GM19035 (cell line): ENCODE data around the gene TENM4.

Experiments
- ATAC-seq: cut with Tn5 transposase; IDR thresholded peaks from one replicate; pipeline ENCODE4 v1.9.1; 2021; ENCODE audit not compliant: unreplicated experiment

TENM4 gene

GRCh38 chr11:79392161-79392560 lies 48.7 kb downstream of the TENM4 start:
- no peak for ATAC-seq

GRCh38 chr11:79390923-79391322 lies 49.9 kb downstream of the TENM4 start:
- no peak for ATAC-seq

DNA sequence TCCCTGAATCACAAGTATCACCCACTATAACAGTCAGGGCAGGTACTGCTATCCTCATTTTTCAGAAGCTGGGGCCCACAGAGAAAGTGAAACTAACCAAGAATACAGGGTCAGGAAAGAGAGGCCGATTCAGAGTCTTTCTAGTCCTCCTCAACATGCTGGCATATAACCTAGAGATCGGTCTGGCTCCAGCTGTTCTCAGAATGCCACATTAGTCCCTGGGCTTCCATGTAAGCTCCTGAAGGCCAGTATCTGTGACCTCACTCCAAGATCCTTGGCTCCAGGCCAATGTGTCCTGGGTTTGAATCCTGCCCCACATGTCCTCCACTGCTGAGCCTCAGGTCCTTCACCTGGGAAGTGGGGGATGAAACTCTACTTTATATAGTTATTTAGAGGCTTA lies 50.4 kb downstream of the TENM4 start:
- ATAC-seq, result no peak

GRCh38 chr11:79388201-79388600 lies 52.6 kb downstream of the TENM4 start:
- ATAC-seq, result no peak

DNA sequence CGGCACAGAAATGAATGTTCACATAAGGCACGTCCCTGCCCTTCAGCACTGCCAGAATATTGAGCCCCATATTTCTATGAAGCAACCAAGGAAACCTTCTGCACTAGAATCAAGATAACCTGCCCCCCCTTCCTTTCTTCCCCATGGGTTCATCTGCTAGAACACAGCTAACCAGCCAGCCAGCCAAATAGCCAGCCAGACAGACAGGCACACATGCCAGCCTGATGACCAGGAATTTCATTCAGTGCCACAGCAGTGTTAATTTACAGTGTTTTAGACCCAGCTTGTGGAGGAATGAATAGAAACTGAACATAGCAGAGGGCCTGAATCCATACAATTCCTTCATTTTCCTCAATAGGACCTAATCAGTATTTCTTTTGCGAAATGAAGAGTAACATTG lies 57.0 kb downstream of the TENM4 start:
- no peak for ATAC-seq

DNA sequence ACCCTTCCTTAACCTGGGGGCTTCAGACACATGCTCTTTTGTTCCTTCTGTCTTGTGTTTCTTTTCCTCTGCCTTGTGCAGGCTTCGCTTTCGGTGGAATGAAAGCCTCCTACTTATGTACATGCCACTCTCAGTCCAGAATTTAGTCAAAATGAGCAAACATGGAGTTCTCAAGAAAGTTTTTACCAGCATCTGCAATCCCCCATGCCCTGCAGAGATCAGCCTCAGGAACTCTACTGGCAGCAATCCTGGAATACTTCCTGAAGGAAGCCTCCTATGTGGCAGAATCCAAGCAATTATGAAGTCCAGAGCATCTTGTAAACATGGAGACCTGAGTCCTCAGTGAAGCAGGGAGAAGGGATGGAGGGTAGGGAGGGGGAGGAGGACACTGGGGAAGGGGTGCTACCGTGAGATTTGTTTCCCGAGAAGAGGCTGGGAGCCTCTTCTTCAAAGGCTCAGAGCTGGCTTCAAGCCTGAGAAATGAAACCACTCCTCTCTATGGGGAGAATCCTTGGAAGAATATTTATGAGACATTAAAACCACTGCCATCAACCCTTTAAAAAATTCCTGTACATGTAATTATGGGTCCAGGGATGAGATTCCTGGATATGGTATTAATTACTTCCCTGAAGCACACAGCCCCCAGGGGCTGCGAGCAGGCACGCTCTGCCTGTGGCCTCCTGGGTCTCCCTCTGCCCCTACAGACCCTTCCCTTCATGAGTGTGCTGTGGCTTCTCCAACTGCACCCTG lies 58.4 kb downstream of the TENM4 start:
- no peak for ATAC-seq

GRCh38 chr11:79381036-79381435 lies 59.8 kb downstream of the TENM4 start:
- no peak for ATAC-seq

GRCh38 chr11:79377406-79377805 lies 63.4 kb downstream of the TENM4 start:
- no peak for ATAC-seq

DNA sequence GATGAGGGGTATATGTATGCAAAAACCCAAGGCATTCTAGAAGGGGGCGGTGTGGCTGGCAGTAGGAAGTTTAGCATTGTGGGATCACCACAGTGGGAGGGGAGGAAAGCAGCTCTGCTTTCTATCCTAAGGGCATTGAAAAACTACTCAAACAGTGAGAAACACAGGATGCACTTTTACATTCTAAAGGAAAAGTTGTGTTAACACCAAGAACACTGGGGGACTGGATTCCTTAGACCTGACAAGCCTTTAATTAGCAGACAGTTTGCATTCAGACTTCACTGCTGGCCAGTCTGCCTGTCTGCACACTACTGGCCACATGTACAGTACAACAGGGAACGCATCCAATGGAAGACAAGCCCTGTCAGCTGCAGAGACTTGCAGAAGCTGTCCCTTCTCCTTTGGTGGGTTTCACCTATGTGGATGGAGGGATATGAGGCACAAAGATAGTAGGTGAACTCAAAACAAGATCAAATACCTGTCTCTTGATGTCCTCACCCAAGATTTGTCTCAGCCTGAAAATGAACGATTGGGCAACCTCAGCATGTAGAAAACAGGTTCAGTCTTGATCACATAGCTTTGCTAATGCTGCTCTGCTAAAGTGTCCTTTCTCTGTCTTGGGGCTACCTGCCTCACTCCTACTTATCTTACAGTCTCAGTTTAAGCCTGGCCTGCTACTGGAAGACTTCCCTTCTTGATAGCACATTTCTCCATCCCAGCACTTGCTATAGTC lies 64.8 kb downstream of the TENM4 start:
- ATAC-seq, result no peak

- ATAC-seq, result no peak
Observed at GRCh38 chr11:79374727-79375126, 66.1 kb downstream of the TENM4 start.

DNA sequence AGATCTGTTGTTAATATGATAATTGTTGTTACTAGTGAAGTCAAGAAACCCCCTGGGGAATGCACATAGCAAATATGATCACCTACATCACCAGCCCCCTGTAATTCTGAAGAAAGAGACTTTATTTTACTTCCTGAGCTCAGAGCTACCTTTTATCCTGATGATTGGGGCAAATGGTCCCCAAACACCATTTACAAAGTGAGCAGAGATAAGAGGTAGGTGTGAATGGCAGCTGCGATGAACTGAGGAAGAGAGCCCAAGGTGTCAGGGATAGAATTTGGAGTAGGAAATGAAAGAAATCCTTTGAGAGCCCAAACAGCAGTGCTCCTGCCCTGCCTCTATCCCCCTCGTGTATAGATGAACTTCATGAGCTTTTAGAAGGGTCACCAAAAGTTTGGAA lies 69.1 kb downstream of the TENM4 start:
- no peak for ATAC-seq

DNA sequence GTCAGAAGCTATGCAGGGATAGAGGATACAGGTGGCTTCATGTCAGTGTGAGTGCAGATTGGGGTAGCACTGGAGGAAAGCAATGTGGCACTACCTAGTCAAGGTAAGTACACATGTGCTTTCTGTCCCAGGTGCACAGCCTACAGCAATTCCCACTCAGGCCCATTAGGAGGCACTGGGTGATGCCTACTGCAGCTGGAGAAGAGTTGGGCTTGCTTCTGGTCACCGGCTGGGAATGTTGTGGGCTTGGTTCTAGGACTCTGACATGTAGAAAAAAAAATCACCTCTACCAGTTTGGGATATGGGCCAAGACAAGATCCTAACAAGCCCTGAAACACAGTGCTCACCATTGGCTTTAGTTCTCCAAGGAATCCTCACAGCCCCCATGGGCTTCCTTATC lies 69.7 kb downstream of the TENM4 start:
- ATAC-seq, result no peak

DNA sequence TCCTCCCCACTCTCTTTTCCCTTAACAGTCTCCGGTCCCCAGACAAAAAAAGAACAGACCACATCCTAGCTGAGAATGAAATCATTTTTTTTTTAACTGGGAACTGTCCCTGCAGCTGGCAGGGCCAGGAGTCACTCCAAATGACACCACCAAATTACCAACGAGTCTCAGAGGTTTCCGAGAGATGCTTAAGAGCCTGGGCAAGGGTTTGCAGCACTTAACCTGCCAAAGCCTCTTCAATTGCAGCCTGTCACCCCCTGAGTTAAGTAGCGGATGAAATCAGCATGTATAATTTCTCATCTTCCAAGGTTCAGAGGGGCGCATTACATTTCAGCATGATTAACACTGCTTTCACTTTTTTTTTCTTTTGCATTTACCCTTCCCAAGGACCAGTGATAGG lies 71.8 kb downstream of the TENM4 start:
- ATAC-seq, result no peak

- no peak for ATAC-seq
Observed at GRCh38 chr11:79367844-79368243, 73.0 kb downstream of the TENM4 start.

DNA sequence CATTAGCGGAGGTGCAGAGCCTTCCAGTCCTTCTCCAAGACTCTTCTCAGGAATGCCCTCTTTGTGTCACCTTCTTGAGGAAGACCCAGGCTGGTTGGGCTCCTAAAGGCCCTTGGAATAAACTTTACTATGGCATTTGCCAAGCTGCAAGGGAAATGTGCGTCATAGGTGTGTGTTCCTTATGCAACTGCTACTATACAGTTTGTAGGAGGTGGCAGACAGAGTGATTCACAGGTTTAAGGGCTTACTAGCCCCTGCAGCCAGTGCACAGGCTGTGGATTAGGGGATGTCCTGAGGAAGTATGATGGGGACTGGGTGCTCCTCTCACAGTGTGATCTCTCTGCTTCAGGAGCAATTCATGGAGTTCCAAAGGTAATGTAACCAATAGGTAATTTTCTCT lies 74.6 kb downstream of the TENM4 start:
- ATAC-seq, result no peak

DNA sequence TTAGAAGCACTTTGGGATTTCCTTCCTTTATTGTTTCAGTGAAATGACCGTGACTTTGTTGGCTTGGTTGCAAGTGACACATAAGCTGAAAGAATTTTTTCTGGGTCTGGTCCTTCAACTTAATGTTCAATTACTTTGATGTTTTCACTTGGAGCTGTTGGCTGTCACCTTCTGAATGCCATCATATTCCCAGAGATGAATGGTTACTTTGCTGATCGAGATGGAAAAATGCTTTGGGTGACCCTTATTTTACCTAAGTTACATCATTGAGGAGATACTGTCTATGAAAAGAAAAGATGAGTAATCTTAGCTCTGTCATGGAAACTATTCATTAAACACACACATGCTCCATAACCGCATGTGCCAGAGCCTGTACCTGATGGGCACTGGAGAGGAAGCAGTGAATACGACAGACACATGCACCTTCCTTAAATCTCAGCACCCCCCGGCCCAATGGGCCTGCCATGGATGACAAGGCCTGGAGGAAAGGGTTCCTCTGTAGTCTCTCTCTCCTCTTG lies 76.9 kb downstream of the TENM4 start:
- ATAC-seq, result no peak

DNA sequence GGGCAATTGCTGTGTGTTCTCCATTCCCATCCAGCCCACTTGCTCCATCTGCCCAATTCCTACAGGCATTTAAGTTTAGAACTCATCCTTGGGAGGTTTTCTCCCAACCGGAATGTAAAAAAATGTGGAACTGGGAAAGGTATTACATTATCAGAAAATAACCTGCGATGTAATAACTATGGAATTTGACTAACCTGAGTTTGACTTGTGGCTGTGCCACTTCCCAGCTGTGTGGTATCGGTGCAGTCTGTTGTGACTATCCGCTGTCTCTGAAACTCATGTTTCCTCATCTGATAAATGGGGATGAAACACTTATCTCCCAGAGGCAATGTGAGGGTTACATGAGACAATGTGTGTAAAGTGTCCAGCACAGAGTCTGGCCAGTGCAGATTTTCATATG lies 77.6 kb downstream of the TENM4 start:
- no peak for ATAC-seq

DNA sequence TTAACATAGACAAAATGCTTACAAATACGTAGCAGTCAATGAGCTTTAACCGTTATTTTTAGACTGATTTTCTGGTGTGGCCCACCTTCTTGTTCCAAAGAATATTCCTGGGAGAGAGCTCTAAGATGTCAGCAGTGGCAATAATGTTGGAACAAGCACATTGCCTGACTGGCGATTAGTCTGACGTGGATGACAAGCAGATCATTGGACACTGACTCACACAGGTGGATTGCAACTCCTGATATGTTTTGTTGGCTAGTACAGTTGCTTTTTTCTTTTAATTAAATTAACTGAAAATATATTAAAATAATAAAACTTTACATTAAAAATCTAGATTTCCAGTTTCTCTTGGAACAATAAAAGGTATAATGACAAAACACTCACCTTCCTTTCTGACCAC lies 78.0 kb downstream of the TENM4 start:
- ATAC-seq, result no peak

DNA sequence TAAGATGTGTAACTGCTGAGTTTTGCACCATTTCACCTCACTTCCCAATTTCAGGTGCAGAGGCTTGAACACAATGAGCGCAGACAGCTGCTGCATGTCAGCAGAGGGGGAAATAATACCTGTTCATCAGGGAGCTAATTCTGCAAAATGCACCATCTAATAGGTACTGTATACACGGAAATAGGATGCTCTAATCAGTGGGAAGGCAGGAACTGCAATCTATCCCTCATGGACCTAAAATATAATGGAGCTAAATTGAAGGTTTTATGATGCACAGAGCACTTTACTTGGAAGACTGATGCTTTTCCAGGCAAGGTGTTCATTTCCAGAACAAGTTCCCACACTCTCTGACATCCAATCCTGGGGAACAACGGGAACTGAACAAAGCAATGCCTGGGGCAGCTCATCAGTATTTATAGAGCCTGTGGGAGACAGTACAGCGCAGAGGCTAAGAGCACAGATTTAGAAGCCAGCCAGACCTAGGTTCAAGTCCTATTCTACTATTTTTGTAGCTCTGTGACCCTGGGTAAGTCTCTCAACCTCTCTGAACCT lies 78.5 kb downstream of the TENM4 start:
- no peak for ATAC-seq

- no peak for ATAC-seq
Observed at GRCh38 chr11:79358258-79358657, 82.6 kb downstream of the TENM4 start.

GRCh38 chr11:79353706-79354105 lies 87.1 kb downstream of the TENM4 start:
- no peak for ATAC-seq

DNA sequence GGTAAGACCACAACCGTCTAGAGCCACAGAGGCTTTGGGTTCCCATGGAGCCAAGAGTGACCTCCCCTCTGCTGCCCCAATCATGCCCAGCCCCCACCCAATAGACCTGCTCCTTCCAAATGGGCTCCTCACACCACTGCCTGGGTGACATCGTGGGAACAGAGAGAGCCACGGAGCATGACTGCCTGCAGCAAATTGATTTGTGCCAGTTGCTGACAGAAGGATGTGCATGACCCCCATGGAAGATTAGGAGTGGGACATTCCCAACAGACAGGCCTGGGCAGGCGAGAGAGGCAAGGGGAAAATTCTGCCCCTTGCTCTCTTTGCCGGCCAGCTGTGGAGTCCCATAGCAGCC lies 88.5 kb downstream of the TENM4 start:
- ATAC-seq, result no peak
